ENCODE results near the gene SFXN4. TPM values are rescaled to one million over a fixed set of nuclear protein-coding genes. Genes with fewer than 3 reads are reported as not detected.

Gene SFXN4
- polyA plus RNA-seq, 4 donors: 35.4 to 63.7 (median 54.4) TPM

DNA sequence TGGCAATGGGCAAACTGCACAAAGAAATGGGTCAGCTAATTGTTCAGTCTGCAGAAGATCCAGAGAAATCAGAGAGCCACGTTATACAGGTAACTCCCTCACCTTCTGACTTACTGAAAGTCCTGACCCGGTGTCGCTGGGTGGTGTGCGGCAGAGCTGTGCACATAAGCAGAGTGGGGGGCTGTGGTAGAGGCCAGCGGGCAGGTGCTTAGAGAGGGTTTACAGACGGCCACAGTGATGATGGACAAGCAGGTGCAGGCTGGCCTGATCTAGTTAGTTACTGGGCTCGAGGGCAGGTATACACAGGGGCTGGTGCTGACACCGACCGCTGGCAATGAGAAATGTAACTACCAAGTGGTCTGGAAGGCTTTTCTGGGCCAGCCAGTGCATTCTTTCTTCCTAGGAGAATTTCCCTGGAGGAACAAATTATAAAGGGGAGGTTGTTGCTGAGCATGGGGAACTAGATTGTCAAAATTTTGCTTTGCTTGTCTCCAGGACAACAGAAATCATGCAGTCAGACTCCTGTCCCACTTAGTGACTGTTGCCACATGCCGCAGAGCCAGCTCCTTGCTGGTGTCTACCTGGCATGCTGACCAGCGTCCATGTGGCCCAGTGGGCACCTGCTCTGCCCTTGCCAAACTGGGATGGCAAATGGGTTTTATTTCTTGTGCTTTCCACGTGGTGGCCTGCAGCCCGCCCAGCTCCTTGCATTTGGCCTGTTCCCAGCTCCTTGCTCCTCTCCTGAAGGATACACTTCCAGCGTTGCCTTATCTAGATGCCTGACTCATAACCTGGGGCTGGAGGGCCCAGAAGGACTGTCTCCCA, 32.8 kb downstream of the SFXN4 start:
- Histone ChIP-seq H3K4me3 (ENCODE audit: low read depth in 1 of 3, low read length in 3 of 3) (no peak overlapping the region), H3K27me3 (ENCODE audit: control insufficient read depth in 3 of 3, insufficient read depth in 3 of 3, low read length in 3 of 3) (no peaks in the 10 kb centered on the region), H3K9me3 (ENCODE audit: control insufficient read depth in 2 of 2, insufficient read depth in 1 of 2, low read depth in 1 of 2, low read length in 1 of 2) (no peaks in the 10 kb centered on the region), H3K27ac (ENCODE audit: low read depth in 1 of 3, low read length in 2 of 3) (peak overlapping the region in 1 of 3 donors; percentile 38), H3K4me1 (ENCODE audit: control insufficient read depth in 3 of 3, insufficient read depth in 2 of 3, low read depth in 1 of 3, low read length in 2 of 3) (no peaks in the 10 kb centered on the region), H3K36me3 (ENCODE audit: control insufficient read depth in 3 of 3, insufficient read depth in 2 of 3, low read depth in 1 of 3, low read length in 3 of 3) (peaks cover 5 to 52% (median 6%) of the 10 kb centered on the region in 3 donors)
- FAIRE-seq (no peak), DNase-seq (no peak)
- WGBS, 3 donors: 86 to 89% (median 88%) methylated on average over 14 of the region's 14 CpGs

DNA sequence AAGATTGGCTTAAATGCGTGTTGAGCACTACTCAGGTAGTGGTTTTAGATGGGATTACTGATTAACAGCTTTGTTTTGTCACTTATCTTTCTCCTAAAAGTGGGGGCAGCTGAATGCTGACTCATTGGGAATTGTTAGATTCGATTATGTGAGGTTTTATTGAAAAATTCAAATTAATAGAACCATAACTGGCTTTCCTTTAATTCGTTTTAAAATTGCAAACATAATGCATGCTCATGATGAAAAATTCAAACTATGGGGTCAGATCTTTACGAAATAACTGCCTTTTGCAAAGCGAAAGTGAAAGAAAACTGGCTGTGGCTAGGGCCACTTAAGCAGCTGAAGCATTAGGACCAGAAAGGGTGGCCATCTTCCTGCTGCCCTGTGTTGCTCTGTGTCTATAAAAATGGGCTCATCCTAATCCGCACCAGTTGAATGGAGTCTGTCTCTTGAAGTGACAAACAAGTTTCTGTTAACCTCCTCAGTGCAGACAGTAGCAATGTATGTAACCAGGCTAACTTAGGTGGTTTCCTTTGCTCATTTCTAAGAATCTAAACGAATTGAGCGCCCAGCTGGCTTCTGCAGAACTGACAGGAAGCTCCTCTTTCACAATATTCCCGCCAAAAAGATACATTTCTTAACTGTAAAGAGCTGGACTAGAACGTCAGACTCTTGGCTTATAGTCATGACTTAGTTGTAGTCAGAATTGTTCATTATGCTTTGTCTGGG, 33.8 kb downstream of the SFXN4 start:
- FAIRE-seq (no peak), DNase-seq (peak; percentile 34 to 62)
- H3K4me1 ChIP-seq (ENCODE audit: control insufficient read depth in 3 of 3, insufficient read depth in 2 of 3, low read depth in 1 of 3, low read length in 2 of 3): no peaks in the 10 kb centered on the region
- whole genome bisulfite sequencing, 3 donors: 32 to 55% (median 35%) methylated on average over 10 of the region's 10 CpGs
- peak overlapping the region in 2 of 3 donors; percentile 11 to 20 for H3K4me3 ChIP-seq (ENCODE audit: low read depth in 1 of 3, low read length in 3 of 3)
- H3K27me3 ChIP-seq (ENCODE audit: control insufficient read depth in 3 of 3, insufficient read depth in 3 of 3, low read length in 3 of 3): no peaks in the 10 kb centered on the region
- H3K9me3 ChIP-seq (ENCODE audit: control insufficient read depth in 2 of 2, insufficient read depth in 1 of 2, low read depth in 1 of 2, low read length in 1 of 2): no peaks in the 10 kb centered on the region
- peaks cover 5 to 61% (median 6%) of the 10 kb centered on the region in 3 donors for H3K36me3 ChIP-seq (ENCODE audit: control insufficient read depth in 3 of 3, insufficient read depth in 2 of 3, low read depth in 1 of 3, low read length in 3 of 3)
- peak overlapping the region in 2 of 3 donors; percentile 2 to 91 for H3K27ac ChIP-seq (ENCODE audit: low read depth in 1 of 3, low read length in 2 of 3)

DNA sequence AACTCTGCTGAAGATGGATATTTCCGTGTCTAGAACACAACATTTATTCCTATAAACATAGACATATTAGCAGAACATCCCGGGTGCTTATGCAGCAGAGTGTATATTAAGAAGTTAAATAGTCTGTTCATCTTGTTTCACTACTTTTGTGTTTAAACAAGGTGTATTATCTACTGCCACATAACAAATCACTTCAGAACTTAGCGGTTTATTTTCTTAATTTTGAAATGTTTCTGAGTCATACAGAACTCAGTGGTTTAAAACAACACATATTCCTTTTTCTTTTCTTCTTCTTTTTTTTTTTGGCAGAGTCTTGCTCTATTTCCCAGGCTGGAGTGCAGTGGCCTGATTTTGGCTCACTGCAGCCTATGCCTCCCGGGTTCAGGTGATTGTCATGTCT, 35.8 kb downstream of the SFXN4 start:
- WGBS, 3 donors: 85 to 94% (median 87%) methylated on average over 4 of the region's 4 CpGs
- no peak for DNase-seq
- no peak for FAIRE-seq
- Histone ChIP-seq H3K27ac (ENCODE audit: low read depth in 1 of 3, low read length in 2 of 3) (no peak overlapping the region), H3K9me3 (ENCODE audit: control insufficient read depth in 2 of 2, insufficient read depth in 1 of 2, low read depth in 1 of 2, low read length in 1 of 2) (no peaks in the 10 kb centered on the region), H3K36me3 (ENCODE audit: control insufficient read depth in 3 of 3, insufficient read depth in 2 of 3, low read depth in 1 of 3, low read length in 3 of 3) (peaks cover 5 to 65% (median 9%) of the 10 kb centered on the region in 3 donors), H3K4me1 (ENCODE audit: control insufficient read depth in 3 of 3, insufficient read depth in 2 of 3, low read depth in 1 of 3, low read length in 2 of 3) (no peaks in the 10 kb centered on the region), H3K27me3 (ENCODE audit: control insufficient read depth in 3 of 3, insufficient read depth in 3 of 3, low read length in 3 of 3) (no peaks in the 10 kb centered on the region), H3K4me3 (ENCODE audit: low read depth in 1 of 3, low read length in 3 of 3) (no peak overlapping the region)

DNA sequence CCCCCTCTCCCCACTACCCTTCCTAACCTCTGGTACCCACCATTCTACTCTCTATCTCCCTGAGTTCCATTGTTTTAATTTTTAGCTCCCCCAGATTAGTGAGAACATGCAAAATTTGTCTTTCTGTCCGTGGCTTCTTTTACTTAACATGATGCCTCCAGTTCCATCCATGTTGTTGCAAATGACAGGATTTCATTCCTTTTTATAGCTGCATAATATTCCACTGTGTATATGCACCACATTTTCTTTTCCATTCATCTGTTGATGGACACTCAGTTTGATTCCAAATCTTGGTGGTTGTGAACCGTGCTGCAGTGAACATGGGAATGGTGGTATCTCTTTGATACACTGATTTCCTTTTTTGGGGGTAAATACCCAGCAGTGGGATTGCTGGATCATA, 39.6 kb downstream of the SFXN4 start:
- no peak overlapping the region for H3K4me3 ChIP-seq (ENCODE audit: low read depth in 1 of 3, low read length in 3 of 3)
- H3K9me3 ChIP-seq (ENCODE audit: control insufficient read depth in 2 of 2, insufficient read depth in 1 of 2, low read depth in 1 of 2, low read length in 1 of 2): no peaks in the 10 kb centered on the region
- DNase-seq (no peak), FAIRE-seq (no peak)
- 91 to 98% (median 93%) methylated on average over 2 of the region's 2 CpGs for WGBS, 3 donors
- H3K4me1 ChIP-seq (ENCODE audit: control insufficient read depth in 3 of 3, insufficient read depth in 2 of 3, low read depth in 1 of 3, low read length in 2 of 3): no peaks in the 10 kb centered on the region
- H3K27ac ChIP-seq (ENCODE audit: low read depth in 1 of 3, low read length in 2 of 3): no peak overlapping the region
- H3K27me3 ChIP-seq (ENCODE audit: control insufficient read depth in 3 of 3, insufficient read depth in 3 of 3, low read length in 3 of 3): no peaks in the 10 kb centered on the region
- H3K36me3 ChIP-seq (ENCODE audit: control insufficient read depth in 3 of 3, insufficient read depth in 2 of 3, low read depth in 1 of 3, low read length in 3 of 3): peaks cover 7 to 72% (median 9%) of the 10 kb centered on the region in 3 donors

DNA sequence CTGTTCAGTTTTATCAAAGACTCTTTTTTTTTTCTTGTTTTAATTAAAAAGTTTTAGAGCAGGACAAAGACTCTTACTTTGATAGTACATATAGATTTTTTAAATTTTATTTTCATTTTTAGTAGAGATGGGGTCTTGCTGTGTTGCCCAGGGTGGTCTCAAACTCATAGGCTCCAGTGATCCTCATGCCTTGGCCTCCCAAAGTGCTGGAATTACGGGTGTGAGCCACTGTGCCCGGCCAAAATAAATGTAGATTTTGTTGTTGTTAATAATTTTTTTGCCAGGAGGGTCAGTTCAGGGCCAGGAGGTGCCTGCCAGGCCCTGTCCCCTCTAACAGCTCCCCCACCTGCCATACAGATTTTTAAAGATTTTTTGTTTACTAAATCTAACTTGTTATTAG, 44.6 kb downstream of the SFXN4 start:
- FAIRE-seq (no peak), DNase-seq (no peak)
- Histone ChIP-seq H3K4me1 (ENCODE audit: control insufficient read depth in 3 of 3, insufficient read depth in 2 of 3, low read depth in 1 of 3, low read length in 2 of 3) (peaks cover 0 to 6% (median 0%) of the 10 kb centered on the region in 3 donors), H3K27ac (ENCODE audit: low read depth in 1 of 3, low read length in 2 of 3) (peak overlapping the region in 2 of 3 donors; percentile 38 to 66), H3K36me3 (ENCODE audit: control insufficient read depth in 3 of 3, insufficient read depth in 2 of 3, low read depth in 1 of 3, low read length in 3 of 3) (peaks cover 4 to 68% (median 6%) of the 10 kb centered on the region in 3 donors), H3K27me3 (ENCODE audit: control insufficient read depth in 3 of 3, insufficient read depth in 3 of 3, low read length in 3 of 3) (no peaks in the 10 kb centered on the region), H3K9me3 (ENCODE audit: control insufficient read depth in 2 of 2, insufficient read depth in 1 of 2, low read depth in 1 of 2, low read length in 1 of 2) (no peaks in the 10 kb centered on the region), H3K4me3 (ENCODE audit: low read depth in 1 of 3, low read length in 3 of 3) (no peak overlapping the region)
- WGBS, 3 donors: 93 to 96% (median 95%) methylated on average over 2 of the region's 2 CpGs

DNA sequence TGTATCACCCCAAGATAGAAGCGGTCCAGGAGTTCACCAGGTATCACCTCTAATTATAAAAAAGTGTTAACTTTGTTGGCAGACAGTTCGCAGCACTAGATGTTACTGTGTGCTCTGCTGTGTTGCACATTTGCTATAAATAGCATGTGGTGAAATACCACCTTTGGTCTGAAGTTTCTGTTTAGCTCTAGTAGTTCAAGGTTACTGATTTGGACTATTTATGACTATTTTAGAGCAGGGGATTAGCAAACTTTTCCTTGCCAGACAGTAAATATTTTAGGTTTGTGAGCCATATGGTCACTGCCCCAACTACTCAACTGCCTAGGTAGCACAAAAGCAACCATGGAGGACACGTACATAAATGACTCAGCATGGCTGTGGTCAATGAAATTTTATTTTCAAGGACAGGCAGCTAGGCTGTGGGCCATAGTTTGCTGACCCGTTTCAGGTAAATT, 45.1 kb downstream of the SFXN4 start:
- H3K4me1 ChIP-seq (ENCODE audit: control insufficient read depth in 3 of 3, insufficient read depth in 2 of 3, low read depth in 1 of 3, low read length in 2 of 3): peaks cover 0 to 6% (median 0%) of the 10 kb centered on the region in 3 donors
- H3K27ac ChIP-seq (ENCODE audit: low read depth in 1 of 3, low read length in 2 of 3): peak overlapping the region in 2 of 3 donors; percentile 66 to 78
- no peak overlapping the region for H3K4me3 ChIP-seq (ENCODE audit: low read depth in 1 of 3, low read length in 3 of 3)
- H3K36me3 ChIP-seq (ENCODE audit: control insufficient read depth in 3 of 3, insufficient read depth in 2 of 3, low read depth in 1 of 3, low read length in 3 of 3): peaks cover 4 to 66% (median 6%) of the 10 kb centered on the region in 3 donors
- DNase-seq: peak in 1 of 2 donors; percentile 85
- WGBS, 3 donors: 57 to 77% (median 75%) methylated on average over 4 of the region's 4 CpGs
- H3K9me3 ChIP-seq (ENCODE audit: control insufficient read depth in 2 of 2, insufficient read depth in 1 of 2, low read depth in 1 of 2, low read length in 1 of 2): no peaks in the 10 kb centered on the region
- no peaks in the 10 kb centered on the region for H3K27me3 ChIP-seq (ENCODE audit: control insufficient read depth in 3 of 3, insufficient read depth in 3 of 3, low read length in 3 of 3)
- no peak for FAIRE-seq

DNA sequence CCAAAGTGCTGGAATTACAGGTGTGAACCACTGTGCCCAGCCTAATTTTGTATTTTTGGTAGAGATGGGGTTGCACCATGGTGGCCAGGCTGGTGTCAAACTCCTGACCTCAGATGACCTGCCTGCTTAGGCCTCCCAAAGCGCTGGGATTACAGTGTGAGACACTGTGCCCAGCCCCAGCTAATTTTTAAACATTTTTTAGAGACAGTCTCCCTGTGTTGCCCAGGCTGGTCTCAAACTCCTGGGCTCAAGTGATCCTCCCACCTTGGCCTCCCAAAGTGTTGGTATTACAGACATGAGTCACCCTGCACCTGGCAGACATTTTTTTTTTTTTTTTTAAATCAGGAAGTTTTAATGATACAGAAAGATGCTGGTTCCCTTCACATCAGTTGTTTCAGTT, 46.1 kb downstream of the SFXN4 start:
- peak overlapping the region in 2 of 3 donors; percentile 45 to 65 for H3K27ac ChIP-seq (ENCODE audit: low read depth in 1 of 3, low read length in 2 of 3)
- FAIRE-seq: no peak

DNA sequence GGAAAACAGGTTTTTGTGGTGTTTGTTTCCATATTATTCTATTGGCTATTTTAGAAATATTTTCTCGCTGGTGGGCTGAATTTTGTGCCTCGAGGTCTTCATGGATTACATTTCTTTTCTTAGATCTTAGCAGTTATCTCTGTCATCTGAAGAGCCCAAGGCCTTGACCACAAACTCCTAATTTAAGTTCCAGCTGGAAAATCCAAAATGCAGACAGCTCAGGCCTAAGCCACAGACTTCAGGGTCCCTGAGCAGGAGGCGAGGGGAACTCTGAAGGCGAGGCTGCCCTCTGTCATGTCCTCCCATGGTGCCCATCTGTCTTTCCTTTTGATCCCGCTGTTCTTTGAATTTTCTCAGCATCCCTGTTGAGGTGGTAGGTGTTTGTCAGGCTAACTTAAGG, 47.3 kb downstream of the SFXN4 start:
- Histone ChIP-seq H3K27ac (ENCODE audit: low read depth in 1 of 3, low read length in 2 of 3) (no peak overlapping the region), H3K4me3 (ENCODE audit: low read depth in 1 of 3, low read length in 3 of 3) (no peak overlapping the region), H3K4me1 (ENCODE audit: control insufficient read depth in 3 of 3, insufficient read depth in 2 of 3, low read depth in 1 of 3, low read length in 2 of 3) (peaks cover 0 to 19% (median 0%) of the 10 kb centered on the region in 3 donors), H3K27me3 (ENCODE audit: control insufficient read depth in 3 of 3, insufficient read depth in 3 of 3, low read length in 3 of 3) (no peaks in the 10 kb centered on the region), H3K9me3 (ENCODE audit: control insufficient read depth in 2 of 2, insufficient read depth in 1 of 2, low read depth in 1 of 2, low read length in 1 of 2) (no peaks in the 10 kb centered on the region), H3K36me3 (ENCODE audit: control insufficient read depth in 3 of 3, insufficient read depth in 2 of 3, low read depth in 1 of 3, low read length in 3 of 3) (peaks cover 2 to 62% (median 6%) of the 10 kb centered on the region in 3 donors)
- DNase-seq (no peak), FAIRE-seq (no peak)
- WGBS, 3 donors: 92 to 95% (median 93%) methylated on average over 5 of the region's 5 CpGs

More for the DNA sequence above, 46.1 kb downstream of the SFXN4 start:
- DNase-seq: no peak
- peaks cover 0 to 7% (median 0%) of the 10 kb centered on the region in 3 donors for H3K4me1 ChIP-seq (ENCODE audit: control insufficient read depth in 3 of 3, insufficient read depth in 2 of 3, low read depth in 1 of 3, low read length in 2 of 3)
- peaks cover 2 to 66% (median 6%) of the 10 kb centered on the region in 3 donors for H3K36me3 ChIP-seq (ENCODE audit: control insufficient read depth in 3 of 3, insufficient read depth in 2 of 3, low read depth in 1 of 3, low read length in 3 of 3)
- WGBS, 3 donors: 98 to 100% (median 100%) methylated on average over 1 of the region's 1 CpG
- H3K4me3 ChIP-seq (ENCODE audit: low read depth in 1 of 3, low read length in 3 of 3): no peak overlapping the region
- H3K9me3 ChIP-seq (ENCODE audit: control insufficient read depth in 2 of 2, insufficient read depth in 1 of 2, low read depth in 1 of 2, low read length in 1 of 2): no peaks in the 10 kb centered on the region
- H3K27me3 ChIP-seq (ENCODE audit: control insufficient read depth in 3 of 3, insufficient read depth in 3 of 3, low read length in 3 of 3): no peaks in the 10 kb centered on the region

Data from small intestine (tissue), 7 donors.